C4-2B (cell line): ENCODE results near the gene ARMC12.

ENCODE experiments used
- CTCF ChIP-seq: fragments of 450-650 bp; conservative IDR thresholded peaks from 2 replicates; pipeline ENCODE4 v1.5.1; 2017; ENCODE audit warnings: mild to moderate bottlenecking
- ZFX ChIP-seq: fragments of 450-650 bp; IDR thresholded peaks from 2 replicates; pipeline ENCODE4 v1.6.1; 2017

GRCh38 chr6:35707714-35708407 lies 29.0 kb upstream of the ARMC12 start:
- no peak for TF ChIP-seq CTCF
- no peak for TF ChIP-seq ZFX
